DMS153 treated with DMSO at 0.1 percent for 48 hours (cell line): Measurements from ENCODE around the gene C1orf115.
A peak's percentile ranks its signal among the peaks of the same experiment; 100 is the strongest.
"Not testable (repeated sequence)": the region's sequence is repeated elsewhere in the genome, so short reads cannot be mapped to it uniquely, and the experiment has no call there.

Experiments used
- DNase-seq: peaks from one replicate; lab custom pipeline; 2025; ENCODE audit not compliant: unreplicated experiment; lab: John Stamatoyannopoulos, UW

Gene C1orf115

DNA sequence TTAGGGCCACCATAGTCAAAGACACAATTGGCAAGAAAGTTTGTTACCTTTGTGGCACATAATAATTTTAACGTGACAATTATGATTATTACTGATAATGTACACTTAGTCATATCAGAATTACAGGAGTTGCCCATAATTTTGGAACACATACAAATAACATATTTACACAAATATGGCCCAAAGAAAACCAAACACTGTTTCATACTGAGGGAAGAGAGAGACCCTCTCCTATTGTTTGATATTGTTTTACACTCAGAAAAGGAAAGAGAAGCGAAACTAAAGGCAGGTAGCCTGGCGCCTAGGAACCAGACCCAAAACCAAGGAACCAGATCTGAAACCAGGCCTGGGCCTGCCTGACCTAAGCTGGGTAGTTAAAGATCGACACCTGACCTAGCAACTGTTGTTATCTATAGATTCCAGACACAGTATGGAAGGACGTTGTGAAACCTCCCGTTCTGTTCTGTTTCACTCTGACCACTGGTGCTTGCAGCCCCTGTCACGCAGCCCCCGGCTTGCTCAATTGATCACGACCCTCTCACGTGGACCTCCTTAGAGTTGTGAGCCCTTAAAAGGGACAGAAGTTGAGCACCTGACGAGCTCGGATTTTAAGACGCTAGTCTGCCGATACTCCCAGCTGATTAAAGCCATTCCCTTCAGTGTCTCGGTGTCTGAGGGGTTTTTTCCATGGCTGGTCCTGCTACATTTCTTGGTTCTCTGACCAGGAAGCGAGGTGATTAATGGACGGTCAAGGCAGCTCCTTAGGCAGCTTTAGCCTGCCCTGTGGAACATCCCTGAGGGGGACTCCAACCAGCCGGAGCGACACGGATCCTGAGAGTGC is 27.9 kb downstream of the C1orf115 start:
- no peak for DNase-seq

GRCh38 chr1:220721266-220721665 is 31.1 kb downstream of the C1orf115 start:
- not testable (repeated sequence) for DNase-seq

DNA sequence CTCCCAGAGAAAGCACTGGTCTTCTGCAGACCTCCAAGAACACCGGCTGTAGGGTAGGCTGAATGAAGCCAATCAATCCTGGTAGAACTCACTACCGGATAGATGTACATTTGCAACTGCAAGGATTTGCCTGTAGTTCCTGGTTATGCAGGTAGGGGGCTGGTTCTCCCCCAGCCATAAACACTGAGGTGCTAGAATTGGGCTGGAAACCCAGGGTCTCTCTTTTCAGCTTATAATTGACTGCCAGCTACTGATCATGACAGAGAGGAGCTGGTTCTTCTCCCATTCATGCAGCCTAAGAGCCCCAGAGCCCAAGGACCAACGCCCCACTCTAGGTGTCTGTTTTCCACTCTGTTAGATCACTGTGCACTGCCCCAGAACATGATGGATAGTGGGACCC is 36.5 kb downstream of the C1orf115 start:
- no peak for DNase-seq

DNA sequence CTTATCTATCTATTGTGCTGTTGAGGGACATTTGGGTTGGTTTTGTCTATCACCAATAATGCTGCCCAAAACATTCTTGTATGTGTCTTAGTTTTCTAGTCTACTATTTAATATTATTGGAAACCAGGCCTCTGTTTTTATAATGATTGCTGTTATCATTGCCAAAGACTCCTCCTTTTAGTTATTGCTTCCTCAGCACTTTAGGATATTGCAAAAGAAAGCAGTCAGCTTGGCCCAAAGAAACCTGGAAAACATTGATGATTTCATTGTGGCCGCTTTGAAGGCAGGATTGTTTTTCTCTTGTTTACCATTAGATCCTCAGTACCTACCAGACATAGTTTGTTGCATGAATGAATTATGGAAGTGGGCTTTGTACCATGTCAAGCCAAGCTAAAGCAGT is 37.4 kb downstream of the C1orf115 start:
- no peak for DNase-seq

GRCh38 chr1:220730486-220730885 is 40.3 kb downstream of the C1orf115 start:
- no peak for DNase-seq

DNA sequence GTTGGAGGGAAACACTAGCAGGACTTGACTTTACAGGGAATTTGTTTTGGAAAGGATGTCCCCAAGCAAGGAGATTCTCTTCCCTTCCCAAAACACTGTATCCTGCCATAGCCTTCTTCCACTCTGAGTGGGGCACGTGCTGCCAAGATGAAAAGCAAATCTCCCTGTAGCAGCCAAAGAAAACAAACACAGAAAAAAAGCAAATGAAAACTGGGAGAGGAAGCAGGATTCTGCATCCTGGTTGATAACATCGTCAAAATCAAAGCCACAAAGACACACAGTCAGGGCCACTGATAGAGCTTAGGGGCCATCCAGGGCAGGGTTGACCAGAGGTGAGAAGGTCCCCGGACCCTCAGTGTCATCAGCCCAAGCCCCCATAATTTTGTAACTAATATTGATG is 42.0 kb downstream of the C1orf115 start:
- DNase-seq = no peak

GRCh38 chr1:220732621-220733020 is 42.5 kb downstream of the C1orf115 start:
- DNase-seq = no peak

DNA sequence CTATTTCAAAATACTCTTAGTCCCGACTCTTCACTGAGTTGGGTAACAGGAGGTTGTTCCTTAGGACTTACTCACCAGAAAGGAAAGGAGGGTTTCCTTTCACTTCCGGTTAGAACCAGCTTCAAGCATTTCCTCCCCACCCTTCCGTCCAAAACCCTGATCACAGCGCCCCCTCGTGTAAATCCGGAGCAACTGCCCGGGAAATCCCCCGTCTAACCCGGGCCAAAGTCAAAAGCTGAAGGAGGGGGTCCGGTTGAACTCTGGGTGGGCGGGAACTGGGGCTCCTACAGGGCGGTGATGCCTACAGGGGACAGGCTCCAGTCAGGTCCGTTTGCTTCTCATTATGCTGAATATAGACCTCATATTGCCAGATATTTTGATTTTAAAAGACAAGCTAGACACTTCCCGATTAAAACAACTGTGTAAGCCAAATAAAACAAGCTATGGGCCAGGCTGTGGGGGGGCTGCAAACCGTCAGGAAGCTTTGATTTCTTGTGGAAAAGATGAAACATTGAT is 43.0 kb downstream of the C1orf115 start:
- DNase-seq = peak; percentile 92

DNA sequence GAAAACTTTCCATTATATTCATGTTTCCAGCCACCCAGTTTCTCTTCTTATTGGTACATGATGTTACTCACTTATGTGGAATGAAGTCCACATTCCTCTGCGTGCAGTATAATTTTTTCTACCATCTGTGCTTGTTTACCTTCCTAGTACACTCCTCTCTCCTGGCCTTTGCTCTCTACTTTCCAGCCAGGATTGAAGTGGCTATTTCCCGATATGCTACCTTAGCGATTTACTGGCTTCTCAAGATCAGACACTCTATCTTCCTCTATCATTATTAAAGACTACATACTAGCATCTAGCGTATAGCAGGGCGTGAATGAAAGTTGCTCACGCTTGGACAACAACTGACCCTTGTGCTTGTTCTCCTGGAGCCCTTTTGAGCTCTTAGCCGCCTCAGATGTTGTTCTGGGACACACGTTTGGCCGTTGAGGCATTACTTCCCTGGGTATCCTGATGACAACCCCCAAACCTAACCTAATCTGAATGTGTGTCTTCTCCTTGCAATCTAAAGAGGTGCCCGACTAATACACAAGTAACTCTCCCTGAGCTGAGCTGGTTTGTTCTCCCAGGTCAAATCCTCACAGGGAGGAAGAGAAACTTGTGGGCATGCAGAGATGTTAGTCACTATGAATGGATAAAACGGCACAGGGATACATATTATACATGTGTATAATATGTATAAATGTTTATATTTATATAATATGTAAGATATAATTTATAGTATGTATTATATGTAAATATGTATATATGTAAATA is 44.6 kb downstream of the C1orf115 start:
- no peak for DNase-seq

DNA sequence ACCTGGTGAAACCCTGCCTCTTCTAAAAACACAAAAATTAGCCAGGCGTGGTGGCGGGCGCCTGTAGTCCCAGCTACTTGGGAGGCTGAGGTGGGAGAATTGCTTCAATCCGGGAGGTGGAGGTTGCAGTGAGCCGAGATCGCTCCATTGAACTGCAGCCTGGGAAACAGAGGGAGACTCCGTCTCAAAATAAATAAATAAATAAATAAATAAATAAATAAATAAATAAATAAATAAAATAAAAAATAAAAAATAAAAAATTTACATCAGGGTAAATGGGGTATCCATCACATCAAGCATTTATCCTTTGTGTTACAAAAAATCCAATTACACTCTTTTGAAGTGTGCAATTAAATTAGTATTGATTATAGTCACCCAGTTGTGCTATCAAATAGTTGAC is 46.1 kb downstream of the C1orf115 start:
- not testable (repeated sequence) for DNase-seq

- DNase-seq = no peak
Measured at GRCh38 chr1:220741349-220741748, 51.2 kb downstream of the C1orf115 start.

GRCh38 chr1:220741825-220742224 is 51.7 kb downstream of the C1orf115 start:
- DNase-seq = no peak

DNA sequence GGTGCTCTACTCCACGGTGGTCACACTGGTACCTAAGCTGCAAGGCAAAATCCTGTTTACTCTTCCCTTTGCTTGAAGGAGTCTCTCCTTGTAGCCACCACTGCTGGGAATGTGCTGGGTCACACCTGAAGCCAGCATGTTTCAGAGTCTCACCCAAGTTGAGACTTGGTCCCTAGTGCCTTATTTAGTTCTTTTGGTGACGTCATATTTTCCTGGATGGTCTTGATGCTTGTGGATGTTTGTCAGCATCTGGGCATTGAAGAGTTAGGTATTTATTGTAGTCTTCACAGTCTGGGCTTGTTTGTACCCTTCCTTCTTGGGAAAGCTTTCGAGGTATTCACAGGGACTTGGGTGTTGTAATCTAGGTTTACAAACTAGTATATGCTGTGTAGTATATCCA is 52.4 kb downstream of the C1orf115 start:
- no peak for DNase-seq

GRCh38 chr1:220746851-220747250 is 56.7 kb downstream of the C1orf115 start:
- no peak for DNase-seq

DNA sequence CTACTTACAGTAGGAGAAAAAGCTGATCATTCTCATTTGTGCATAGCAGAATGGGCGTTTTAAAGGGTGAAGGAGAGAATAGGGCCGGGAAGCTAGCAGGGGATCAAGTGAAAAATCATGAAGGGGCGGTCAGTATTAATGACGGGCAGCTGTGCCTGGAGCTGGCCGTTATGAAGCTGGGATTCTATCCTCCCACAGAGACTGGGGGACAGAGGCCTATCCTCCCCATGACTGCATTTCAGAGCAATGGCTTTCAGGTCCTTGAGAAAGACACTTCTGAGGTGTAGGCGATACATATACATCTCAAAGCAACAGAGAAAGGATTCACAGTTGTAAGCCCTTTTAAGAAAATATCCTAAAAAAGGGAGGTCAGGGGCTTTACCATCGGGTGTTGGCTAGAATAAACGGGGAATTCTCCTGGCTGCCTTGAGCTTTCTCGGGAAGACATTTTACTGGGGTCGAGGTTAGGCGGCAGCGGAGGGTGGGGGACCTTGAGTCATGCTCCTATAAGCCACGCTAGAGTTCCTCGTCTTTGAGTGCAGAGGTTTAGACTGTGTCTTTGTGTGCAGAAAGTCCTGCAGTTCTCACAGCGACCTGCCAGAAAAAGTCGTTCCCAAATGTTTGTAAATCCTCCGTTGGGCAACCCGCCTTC is 57.4 kb downstream of the C1orf115 start:
- DNase-seq = no peak

DNA sequence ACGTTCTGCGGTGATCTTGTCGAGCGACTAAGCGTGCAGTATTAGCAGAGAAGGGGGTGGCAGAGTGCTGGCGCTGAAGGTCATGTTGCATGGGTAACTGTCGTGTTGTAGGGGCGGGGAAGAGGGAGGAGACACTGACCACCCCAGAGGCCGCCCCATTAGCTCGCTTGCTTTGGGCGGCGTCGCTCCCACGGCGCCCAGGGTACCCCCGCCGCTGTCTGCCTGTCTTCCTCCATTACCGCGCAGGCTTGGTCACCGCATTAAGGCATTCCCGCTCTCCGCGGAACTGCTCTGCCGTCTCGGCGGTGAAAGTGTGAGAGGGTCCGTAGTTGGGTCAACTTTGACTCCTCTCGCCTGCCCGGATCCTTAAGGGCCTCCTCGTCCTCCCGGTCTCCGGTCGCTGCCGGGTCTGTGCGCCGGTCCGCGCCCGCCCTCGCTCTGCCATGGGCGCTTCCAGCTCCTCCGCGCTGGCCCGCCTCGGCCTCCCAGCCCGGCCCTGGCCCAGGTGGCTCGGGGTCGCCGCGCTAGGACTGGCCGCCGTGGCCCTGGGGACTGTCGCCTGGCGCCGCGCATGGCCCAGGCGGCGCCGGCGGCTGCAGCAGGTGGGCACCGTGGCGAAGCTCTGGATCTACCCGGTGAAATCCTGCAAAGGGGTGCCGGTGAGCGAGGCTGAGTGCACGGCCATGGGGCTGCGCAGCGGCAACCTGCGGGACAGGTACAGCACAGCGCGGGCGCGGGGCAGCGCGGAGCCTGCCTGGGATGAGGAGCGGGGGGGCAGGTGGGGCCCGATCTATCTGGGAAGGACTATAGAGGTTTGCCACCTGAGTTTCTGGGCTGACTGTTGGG is 58.1 kb downstream of the C1orf115 start, which contains the start of gene MTARC2:
TSS of gene MTARC2 (plus strand) at position 234 of the 846 bp plus-strand sequence. CDS start at position 444, 210 bp downstream.
- peak; percentile 85 for DNase-seq
